Measurements from ENCODE around the gene DNAJC28.
A peak's percentile ranks its signal among the peaks of the same experiment; 100 is the strongest.
"Not testable (repeated sequence)": the region's sequence is repeated elsewhere in the genome, so short reads cannot be mapped to it uniquely, and the experiment has no call there.

Gene DNAJC28, protein sequence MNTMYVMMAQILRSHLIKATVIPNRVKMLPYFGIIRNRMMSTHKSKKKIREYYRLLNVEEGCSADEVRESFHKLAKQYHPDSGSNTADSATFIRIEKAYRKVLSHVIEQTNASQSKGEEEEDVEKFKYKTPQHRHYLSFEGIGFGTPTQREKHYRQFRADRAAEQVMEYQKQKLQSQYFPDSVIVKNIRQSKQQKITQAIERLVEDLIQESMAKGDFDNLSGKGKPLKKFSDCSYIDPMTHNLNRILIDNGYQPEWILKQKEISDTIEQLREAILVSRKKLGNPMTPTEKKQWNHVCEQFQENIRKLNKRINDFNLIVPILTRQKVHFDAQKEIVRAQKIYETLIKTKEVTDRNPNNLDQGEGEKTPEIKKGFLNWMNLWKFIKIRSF

DNA sequence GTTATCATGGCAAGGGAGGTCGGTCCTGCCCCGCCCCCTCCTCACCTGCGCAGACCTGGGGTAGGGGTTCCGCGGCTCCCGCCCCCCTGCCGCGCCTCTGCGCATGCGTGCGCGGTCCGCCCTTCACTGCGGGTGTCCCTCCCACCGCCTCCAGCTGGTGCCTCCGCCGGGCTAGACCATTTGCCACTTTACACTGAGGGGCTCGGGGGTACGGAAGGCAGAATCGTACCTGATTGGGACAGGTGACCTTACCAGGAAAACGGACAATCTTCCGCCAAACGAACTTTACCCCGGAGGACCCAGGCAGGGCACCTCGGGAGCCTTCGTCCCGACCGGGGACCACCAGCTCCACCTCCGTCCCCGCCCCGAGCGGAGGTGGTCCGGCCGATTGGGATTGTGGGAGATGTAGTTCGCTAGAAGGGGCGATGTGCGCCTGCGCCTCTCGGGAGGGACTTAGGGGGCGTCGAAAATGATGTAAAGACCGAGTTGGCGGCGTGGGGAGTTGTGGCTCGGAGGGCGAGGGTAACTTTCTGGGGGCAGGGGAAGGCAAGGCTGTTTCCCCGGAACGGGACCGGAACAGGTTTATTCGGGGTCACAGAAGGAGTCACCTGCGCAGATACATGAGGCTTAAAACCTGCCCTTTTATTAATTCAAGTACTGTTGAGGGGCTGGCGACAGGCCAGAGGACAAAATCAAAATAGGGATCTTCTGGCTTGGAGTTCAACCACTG, at the start of gene DNAJC28:
Gene DNAJC28 (minus strand): TSS at position 344 of the 730 bp plus-strand sequence. CDS start 2,323 bp downstream, outside the sequence.
- DNase-seq (ENCODE audit: low read depth, low spot score) = peak; percentile 88

DNA sequence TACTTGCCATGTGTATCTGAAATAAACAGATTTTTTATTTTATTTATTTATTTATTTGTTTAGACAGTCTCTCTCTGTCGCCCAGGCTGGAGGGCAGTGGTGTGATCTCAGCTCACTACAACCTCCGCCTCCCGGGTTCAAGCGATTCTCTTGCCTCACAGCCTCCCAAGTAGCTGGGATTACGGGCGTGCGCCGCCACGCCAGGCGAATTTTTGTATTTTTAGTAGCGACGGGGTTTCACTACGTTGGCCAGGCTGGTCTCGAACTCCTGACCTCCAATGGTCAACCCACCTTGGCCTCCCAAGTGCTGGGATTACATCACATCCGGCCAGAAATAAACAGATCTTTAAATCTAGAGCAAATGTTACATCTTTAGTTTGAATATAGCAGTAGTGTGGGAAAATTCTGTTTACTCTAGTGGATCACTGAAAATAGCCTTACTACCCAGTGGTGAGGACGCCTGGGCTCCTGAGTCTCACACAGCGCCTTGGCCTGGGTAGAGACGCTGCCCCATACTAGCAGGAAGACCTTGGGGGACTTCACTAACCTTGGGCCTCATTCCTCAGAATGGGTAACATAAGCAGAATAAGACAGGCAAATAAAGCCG, 49.7 kb upstream of the DNAJC28 start:
- no peak for DNase-seq (ENCODE audit: low read depth, low spot score)

DNA sequence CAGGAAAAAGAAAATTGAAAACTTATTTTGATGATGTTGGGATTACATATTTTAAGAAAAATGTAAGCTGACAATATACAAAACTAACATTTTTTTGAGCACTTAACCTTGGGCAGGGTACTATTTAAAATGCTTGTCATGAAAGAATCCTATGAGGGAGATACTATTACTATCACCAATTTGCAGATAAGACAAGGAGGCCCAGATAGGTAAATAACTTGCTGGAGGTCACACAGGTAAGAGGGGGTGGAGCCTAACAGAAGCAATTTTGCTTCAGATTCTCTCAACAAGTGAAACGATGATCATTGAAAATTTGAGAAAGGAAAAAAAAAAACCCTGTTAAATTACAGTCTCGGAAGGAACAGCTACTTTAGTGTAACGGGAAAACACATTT, 49.2 kb upstream of the DNAJC28 start:
- DNase-seq (ENCODE audit: low read depth, low spot score) = no peak

DNA sequence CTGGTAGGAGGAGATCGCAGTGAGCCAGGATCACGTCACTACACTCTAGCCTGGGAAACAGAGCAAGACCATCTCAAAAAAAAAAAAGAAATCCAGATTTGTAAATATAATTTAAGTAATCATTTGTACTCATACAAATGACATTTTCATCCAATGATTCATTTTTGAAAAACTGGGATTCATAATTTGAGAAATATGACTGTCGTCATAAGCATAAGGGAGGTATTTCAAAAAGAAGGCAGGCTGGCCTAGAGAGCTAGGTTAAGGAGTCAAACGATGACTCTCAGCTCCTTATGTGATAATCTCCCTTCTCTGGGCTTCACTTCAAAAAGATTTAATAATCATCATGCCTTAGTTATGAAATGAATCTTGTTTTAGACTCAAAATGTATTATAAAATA, 48.1 kb upstream of the DNAJC28 start:
- DNase-seq (ENCODE audit: low read depth, low spot score) = no peak

DNA sequence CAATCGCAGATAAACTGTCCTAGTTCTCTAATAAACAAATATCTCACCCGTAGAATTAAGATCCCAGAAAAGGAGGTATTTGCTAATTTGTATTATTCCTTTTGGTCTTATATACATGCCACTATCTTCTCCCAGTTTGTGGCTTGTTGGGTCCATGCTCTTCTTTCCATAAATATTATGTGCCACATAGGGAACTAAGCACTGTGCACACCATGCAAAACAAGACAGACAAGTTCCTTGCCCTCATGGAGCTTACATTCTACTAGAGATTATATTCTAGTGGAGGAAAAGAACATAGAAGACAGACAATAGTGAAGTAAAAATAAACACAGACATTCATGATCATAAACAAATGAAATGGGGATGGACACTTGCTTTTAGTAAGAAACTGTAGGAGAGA, 45.7 kb upstream of the DNAJC28 start:
- DNase-seq (ENCODE audit: low read depth, low spot score) = no peak

DNA sequence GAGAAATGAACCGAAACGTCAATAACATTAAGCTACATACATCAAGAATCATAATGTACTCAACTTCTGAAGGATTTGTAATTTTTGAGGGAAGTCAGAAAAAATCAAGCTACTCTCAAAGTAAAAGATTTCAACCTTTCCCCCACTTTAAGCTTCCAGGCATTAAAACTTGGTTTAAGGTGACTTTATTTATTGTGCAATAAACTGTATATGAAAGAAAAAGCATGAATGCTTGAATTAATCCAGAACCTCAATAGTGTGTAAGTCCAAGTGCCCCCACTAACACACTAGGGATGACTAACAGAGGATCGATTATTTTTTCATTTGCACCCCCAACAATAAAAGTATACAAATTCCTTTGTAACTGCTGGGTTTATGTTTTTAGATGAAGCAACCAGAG, 39.5 kb upstream of the DNAJC28 start:
- no peak for DNase-seq (ENCODE audit: low read depth, low spot score)

DNA sequence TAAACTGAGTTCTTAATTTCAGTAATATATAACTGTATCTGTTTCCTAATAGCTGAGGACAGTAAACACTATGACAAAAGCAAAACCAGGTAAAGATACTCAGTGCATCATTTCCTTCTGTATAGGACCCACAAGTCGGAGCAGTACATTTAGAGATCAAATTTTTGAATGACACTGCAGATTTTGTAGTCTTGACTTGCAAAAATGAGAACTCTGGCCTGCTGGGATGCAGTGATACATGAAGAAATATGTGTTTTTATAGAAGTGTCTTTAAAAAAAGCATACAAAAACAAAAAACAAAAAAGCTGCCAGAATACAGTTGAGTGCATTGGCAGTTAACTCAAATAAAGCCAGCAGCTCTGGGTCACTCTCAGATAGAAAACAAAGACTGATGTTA, 31.4 kb upstream of the DNAJC28 start:
- no peak for DNase-seq (ENCODE audit: low read depth, low spot score)

DNA sequence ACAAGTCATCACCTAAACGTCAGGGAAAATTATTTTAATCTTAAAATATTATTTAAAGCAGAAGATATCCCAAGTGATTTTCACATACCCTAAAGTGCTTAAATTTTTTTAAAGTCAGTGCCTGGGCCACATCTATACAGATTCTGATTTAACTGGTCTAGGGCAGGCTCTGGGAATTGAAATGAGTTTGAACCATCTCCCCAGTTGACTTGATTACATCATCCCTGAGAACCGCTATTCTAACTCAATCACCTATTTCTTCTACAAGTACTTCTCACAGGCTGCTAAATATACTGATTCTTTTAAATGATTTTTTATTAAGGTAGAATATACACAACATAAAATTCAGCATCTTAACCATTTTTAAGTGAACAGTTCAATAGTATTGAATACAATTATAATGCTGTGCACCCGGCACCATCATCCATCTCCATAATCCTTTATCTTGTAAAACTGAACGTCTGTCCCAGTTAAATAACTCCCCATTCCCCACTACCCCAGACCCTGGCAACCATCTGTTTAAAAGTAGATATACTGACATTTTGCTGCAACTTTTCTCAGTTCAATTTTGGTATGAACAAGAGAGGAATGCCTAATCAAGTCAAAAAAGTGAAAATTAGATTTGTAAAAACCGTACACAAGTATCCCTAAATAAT, 30.9 kb upstream of the DNAJC28 start:
- DNase-seq (ENCODE audit: low read depth, low spot score) = no peak

DNA sequence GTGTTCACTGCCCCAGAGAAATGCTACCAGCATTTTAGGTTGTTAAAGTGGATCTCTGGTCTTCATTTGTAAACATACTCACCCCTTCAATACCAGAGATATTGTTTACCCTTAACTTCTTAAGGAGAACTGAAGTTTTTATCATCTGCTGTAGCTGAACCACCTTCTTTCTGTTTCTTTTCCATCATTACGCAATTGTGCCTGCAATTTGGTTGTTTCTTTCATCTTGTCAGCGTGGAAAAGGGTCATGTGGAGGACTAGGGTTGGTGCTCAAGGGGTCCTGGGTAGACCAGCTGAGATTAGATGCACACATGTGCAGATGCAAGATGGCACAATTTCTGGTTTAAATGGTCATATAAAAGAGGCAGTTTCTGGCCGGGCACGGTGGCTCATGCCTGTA, 27.4 kb upstream of the DNAJC28 start:
- no peak for DNase-seq (ENCODE audit: low read depth, low spot score)

DNA sequence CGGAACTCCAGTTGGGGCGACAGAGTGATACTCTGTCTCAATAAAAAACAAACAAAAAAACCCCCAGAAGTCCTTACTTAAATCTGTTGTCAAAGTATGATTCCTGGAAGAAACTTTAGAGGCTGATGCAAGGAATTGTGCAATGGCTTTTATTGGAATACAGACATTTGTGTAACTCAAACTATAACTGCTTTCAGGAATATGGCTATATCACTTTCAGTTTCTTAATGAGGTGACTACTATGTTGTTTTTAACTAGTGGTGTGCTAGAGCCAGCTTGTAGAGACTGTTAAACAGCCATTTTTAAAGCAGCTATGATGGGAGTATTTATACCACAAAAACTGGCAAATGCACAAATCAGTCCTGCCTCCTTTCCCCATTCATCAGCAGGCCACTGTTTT, 22.7 kb upstream of the DNAJC28 start:
- no peak for DNase-seq (ENCODE audit: low read depth, low spot score)

DNA sequence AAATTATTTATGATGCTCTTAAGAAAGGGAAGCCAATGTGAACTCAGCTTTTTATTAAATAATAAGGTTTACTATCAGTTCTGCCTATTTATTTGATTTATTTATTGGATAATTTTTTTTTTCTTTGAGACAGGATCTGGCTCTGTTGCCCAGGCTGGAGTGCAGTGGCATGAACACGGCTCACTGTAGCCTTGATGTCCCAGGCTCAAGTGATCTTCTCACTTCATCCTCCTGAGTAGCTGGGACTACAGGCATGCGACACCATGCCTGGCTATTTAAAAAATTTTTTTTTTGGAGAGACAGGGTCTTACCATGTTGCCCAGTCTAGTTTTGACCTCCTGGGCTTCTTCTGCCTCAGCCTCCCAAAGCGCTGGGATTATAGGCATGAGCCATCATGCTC, 21.0 kb upstream of the DNAJC28 start:
- no peak for DNase-seq (ENCODE audit: low read depth, low spot score)

DNA sequence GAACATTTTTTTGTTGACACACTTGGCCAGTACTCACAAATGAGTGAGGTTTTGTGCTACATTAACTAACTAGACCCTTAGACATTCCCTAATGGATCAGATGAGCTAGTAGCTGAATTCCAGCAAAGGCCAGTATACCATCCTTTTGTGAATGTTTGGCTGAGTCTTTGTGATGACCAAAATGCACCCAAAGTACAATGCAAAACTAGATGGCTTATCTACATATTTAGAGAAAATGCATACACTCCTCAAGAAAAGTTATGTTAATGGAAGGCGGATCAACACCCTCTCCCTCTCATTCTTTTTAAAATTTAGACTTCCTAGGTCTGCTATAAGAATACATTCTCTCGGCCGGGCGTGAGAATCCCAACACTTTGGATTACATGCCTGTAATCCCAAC, 20.1 kb upstream of the DNAJC28 start:
- DNase-seq (ENCODE audit: low read depth, low spot score) = no peak

DNA sequence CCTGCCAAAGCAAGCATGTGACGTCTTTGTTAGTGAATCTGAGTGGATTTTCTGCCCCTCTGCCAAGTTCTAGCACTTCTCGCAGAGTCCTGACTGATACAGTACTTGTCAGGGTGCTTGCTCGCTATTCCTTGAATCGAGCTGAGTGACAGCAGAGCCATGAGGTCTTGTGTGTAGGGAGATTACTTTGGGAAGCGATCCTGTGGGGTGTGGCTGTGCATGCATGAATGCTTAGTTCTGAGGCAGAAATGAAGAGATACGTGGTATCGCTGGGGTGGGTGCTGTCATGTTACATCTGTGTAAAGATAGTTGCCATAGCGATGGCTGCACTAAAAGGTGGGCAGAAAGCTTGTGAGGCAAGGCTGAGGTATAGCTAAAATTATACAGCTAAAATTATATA, 19.3 kb upstream of the DNAJC28 start:
- no peak for DNase-seq (ENCODE audit: low read depth, low spot score)

DNA sequence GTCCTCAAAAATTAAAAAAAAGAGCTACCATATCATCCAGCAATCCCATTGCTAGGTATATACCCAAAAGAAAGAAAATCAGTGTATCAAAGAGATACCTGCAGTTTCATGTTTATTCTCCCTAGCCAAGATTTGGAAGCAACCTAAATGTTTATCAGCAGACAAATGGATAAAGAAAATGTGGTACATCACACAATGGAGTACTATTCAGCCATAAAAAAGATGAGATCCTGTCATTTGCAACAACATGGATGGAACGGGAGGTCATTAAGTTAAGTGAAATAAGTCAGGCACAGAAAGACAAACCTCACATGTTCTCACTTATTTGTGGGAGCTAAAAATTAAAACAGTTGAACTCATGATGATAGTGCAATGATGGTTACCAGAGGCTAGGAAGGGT, 15.5 kb upstream of the DNAJC28 start:
- not testable (repeated sequence) for DNase-seq (ENCODE audit: low read depth, low spot score)

DNA sequence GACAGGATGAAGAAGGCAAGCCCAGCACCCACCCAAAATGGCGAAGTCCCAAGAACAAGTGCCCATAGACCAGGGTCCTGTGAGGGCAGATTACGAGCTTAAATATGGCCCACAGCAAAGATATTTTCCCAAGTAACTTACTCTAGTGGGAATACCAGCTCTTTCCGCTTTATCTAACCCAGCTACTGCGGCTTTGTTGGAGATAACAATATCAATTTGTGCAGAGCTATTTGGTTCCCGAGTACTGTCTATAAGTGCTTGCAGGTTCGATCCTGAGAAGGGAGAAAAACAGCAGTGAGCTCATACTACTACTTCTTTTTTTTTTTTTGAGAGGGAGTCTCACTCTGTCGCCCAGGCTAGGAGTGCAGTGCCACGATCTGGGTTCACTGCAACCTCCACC, 14.3 kb upstream of the DNAJC28 start:
- DNase-seq (ENCODE audit: low read depth, low spot score) = no peak

DNA sequence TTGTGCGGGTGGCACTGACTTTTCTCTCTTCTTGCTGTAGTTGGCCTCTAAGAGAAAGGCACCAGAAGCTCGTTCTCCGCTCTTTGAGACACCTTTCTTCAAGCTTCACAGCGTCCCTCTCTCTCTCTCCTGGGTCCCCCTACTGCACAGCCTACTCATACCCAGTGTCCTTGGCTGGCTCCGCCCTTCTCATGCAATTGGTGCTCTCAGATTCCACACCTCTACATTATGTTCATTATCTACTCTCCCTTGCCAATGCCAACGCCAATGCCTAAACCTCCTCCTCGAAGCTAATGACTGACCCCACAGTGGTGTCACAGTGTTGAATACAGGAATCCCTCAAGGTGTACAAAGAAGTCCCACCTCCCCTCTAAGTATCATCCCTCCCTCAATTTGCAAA, 4.8 kb upstream of the DNAJC28 start:
- no peak for DNase-seq (ENCODE audit: low read depth, low spot score)

DNA sequence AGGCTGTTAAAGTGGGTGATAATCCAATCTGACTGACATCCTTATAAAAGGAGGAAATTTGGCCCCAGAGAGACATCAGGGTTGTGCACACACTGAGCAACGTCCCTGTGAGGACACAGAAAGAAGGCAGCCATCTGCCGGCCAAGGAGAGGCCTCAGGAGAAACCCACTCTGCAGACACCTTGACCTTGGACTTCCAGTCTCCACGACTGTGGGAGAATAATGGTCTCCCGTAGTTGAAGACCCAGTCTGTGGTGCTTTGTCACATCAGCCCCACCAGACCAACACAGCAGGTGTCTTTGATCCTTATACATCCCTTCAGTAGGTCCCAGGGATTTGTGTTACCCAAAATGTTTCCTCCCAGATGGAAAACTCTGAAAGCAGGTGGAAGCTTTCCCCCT, 4.2 kb upstream of the DNAJC28 start:
- DNase-seq (ENCODE audit: low read depth, low spot score) = no peak

DNA sequence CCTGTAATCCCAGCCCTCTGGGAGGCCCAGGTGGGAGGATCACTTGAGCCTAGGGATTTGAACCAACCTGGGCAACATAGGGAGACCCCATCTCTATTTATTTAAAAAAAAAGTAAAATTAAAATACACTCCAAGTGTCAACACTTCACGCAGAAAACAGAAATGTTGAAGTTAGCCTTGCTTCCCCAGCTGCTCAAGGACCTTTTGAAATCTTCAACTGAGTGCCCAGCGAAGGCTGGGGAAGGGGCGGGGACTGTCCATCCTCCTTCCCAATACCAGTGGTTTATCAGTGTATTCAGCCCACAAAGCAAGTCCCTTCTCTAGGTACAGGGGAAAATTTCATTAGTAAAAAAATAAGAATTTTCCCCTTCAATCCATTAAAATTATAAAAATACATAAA, 2.2 kb upstream of the DNAJC28 start:
- no peak for DNase-seq (ENCODE audit: low read depth, low spot score)

DNA sequence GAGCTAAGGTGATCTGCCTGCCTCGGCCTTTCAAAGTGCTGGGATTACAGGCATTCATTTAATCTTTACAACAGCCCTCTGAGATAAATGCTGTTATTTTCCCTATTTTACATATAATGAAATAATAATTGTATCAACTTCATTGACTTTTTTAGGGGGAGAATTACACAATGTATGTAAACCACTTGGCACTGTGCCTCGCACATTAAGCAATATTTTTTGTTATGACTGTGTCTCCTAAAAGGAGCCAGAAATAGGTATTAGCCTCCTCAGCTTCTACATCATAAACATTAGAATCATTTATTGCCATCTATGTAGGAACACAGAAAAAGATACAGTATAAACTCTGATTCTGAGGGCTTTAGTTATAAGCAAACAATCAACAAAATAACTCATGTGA, 1.1 kb upstream of the DNAJC28 start:
- no peak for DNase-seq (ENCODE audit: low read depth, low spot score)

DNA sequence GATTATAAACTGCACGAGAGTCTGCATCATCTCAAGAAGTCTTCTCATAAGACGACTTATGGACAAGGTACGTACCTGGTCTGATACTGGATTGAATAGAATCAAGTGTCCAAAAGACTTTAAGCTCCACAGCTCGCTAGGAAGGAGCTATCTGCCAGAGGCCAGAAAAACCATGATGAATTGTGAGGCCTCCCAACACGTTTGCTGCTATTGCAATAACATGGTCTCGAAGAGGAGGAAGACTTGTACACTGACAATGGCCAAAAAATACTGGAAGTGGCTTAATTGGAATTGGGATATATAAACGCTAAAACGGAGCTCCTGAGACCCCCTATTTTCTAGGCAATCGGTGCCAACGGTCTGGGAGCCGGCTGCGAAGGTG, 534 bp downstream of the DNAJC28 start:
- no peak for DNase-seq (ENCODE audit: low read depth, low spot score)

DNA sequence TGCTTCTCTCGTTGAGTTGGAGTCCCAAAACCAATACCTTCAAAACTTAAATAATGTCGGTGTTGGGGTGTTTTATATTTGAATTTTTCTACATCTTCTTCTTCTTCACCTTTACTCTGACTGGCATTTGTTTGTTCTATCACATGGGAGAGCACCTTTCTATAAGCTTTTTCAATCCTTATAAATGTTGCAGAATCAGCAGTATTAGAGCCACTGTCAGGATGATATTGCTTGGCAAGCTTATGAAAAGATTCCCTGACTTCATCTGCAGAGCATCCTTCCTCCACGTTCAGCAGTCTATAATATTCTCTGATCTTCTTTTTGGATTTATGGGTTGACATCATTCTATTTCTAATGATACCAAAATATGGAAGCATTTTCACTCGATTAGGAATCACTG, 2.6 kb downstream of the DNAJC28 start:
- no peak for DNase-seq (ENCODE audit: low read depth, low spot score)

DNA sequence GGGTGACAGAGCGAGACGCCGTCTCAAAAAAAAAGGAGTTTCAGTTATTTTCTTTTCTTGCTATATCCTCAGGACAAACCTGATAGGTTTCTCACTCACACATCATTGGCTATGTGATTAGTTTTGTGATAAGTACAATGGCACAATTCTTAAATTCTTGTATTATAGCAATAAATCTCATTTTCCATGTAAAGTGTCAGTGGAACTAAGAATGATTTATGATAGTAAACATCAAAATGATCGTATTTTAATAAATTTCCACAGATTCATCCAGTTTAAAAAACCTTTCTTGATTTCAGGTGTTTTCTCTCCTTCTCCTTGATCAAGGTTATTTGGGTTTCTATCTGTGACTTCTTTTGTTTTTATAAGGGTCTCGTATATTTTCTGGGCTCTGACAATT, 3.5 kb downstream of the DNAJC28 start:
- no peak for DNase-seq (ENCODE audit: low read depth, low spot score)
